GM21447 (cell line): ENCODE data around the gene SKI.
"Not testable (repeated sequence)": the region's sequence is repeated elsewhere in the genome, so short reads cannot be mapped to it uniquely, and the experiment has no call there.

Experiments
- ATAC-seq: cut with Tn5 transposase; IDR thresholded peaks from one replicate; pipeline ENCODE4 v1.9.1; 2021; ENCODE audit not compliant: unreplicated experiment

Gene SKI

DNA sequence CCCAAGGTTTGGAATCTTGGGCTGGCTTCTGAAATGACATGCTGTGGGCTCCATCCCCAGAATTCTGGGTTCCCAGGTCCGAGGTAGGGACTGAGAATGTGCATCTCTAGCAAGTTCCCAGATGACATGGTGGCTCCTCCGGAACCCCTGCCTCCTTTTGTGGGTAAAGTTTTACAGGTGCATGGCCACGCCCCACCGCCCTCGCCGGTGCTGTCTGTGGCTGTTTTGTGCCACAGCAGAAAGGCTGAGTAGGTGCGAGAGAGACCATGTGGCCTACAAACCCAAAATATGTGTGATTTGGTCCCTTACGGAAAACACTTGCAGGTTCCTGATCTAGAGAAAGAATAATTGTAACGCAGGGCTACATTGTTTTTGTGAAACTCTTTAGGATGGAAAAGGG is 30.9 kb downstream of the SKI start:
- ATAC-seq, result no peak

- no peak for ATAC-seq
Measured at GRCh38 chr1:2259668-2260402, 31.7 kb downstream of the SKI start.

GRCh38 chr1:2260470-2260869 is 32.4 kb downstream of the SKI start:
- ATAC-seq, result not testable (repeated sequence)

GRCh38 chr1:2260917-2261316 is 32.8 kb downstream of the SKI start:
- no peak for ATAC-seq

DNA sequence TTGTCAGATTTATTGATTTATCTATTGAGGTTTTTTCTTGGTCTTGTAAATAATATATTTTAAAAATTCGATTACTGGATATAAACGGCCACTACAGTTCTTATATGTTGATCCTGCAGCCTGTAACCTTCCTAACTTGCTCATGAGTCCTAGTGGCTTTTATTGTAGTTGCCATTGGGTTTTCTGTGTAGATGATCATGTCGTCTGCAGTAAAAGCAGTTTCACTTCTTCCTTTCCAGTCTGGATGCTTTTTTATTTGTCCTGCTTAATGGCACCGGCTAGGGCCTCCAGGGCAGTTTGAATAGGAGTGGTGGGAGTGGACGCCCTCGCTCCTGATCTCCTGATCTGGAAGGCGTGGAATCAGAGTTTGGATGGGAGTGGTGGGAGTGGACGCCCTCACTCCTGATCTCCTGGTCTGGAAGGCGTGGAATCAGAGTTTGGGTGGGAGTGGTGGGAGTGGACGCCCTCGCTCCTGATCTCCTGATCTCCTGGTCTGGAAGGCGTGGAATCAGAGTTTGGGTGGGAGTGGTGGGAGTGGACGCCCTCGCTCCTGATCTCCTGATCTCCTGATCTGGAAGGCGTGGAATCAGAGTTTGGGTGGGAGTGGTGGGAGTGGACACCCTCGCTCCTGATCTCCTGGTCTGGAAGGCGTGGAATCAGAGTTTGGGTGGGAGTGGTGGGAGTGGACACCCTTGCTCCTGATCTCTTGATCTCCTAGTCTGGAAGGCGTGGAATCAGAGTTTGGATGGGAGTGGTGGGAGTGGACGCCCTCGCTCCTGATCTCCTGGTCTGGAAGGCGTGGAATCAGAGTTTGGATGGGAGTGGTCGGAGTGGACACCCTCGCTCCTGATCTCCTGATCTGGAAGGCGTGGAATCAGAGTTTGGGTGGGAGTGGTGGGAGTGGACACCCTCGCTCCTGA is 33.6 kb downstream of the SKI start:
- ATAC-seq, result not testable (repeated sequence)

DNA sequence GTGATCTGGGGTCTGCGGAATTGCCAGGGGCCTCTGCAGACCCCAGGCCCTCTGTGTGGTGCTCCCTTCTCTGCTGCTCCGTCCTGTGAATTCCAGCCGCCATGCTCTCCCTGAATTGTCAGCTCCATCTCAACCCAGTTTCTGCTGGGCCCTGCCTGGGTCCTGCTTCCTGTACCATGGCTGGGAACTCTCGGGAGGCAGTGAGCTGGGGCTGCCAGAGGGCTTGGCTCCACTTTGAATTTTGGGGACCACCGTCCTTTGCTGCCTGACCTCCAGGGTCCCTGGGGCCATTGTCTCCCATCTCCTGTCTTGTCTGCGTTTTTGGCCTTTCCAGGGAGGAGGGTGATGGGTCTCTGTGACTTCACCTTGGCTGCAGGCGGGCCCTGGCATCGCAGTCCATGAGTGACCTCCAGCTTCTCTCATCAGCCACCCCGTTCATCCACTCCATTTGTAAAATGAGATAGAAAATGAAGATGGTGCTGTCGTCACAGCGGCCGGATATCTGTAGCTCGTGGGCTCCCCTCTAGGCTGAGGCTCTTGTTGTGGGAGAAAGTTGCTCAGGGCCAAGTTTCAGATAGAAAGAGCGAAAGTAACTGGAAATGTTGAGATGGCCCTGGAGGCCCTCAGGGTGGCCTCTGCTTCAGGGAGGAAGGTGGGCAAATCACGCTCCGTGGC is 38.3 kb downstream of the SKI start:
- ATAC-seq, result no peak

- ATAC-seq, result no peak
Measured at GRCh38 chr1:2267051-2267830, 39.1 kb downstream of the SKI start.

DNA sequence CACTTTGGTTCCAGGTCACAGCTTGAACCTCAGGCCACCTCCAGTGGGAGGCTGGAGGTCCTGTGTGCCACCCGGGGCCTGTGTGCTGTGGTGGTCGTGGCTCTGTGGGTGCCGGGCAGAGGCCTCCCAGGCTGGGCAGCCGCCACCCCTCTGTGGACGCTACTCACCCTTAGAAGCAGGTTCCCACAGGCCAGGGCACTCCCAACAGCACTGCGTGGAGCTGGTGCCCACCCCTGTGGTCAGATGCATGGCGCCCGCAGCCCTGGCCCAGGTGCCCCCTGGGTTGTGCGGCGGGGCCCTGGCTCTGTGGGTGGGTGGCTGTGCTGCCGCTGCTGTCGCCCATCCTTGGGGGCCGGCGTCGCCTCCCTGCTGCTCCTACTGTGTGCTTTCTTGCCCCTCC is 39.7 kb downstream of the SKI start:
- ATAC-seq, result no peak

- no peak for ATAC-seq
Measured at GRCh38 chr1:2268285-2269056, 40.4 kb downstream of the SKI start.

GRCh38 chr1:2269193-2269921 is 41.2 kb downstream of the SKI start:
- no peak for ATAC-seq

DNA sequence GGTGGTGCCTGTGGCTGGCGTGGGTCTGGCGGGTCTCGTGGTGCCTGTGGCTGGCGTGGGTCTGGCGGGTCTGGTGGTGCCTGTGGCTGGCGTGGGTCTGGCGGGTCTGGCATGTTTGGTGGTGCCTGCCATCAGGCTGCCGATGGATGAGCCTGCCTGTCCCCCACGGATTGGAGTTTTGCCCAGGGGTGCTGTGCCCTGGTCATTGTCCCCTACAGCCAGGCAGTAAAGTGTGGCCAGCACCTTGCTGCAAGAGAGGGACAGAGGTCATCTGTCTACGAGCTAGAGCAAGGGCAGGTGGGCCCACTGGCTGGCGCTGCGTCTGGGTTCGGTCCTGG is 41.8 kb downstream of the SKI start:
- no peak for ATAC-seq

DNA sequence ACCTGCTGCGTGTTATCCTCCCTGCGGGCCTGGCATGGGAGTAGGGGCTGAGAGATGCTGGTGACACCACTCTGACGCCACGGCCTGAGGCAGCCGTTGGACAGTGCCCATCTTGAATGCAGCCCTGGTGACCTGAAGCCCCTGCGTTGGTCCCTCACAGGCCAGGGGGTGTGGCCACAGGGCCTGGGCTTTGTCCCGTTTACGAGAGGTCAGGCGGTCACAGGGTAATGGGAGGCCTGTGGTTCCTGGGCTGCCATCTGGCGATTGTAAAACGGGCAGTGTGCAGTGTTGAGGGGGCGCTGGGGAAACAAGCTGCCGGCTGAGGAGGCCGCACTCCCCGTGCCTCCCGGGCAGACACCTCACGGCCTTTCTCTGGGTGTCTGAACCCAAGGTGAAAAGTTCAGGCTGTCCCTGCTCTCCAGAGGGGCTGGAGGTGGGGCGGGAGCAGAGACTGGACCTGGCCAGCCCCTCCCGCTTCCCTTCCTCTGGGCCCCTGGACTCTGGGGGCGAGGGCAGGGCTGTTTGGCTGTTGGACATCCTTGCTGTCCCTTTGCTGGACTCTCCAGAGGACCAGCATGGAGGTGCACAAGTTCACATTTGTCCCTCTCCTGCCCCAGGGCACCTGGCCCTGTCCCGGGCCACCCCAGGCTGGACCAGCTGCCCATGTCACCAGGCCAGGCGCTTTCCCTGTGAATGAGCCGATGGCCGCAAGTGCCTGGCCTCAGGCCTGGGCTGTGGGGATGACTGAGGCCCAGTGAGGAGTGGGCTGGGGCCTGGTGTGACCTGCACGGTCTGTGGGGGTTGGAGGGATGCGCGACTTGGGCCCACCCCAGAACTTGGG is 42.4 kb downstream of the SKI start:
- no peak for ATAC-seq

DNA sequence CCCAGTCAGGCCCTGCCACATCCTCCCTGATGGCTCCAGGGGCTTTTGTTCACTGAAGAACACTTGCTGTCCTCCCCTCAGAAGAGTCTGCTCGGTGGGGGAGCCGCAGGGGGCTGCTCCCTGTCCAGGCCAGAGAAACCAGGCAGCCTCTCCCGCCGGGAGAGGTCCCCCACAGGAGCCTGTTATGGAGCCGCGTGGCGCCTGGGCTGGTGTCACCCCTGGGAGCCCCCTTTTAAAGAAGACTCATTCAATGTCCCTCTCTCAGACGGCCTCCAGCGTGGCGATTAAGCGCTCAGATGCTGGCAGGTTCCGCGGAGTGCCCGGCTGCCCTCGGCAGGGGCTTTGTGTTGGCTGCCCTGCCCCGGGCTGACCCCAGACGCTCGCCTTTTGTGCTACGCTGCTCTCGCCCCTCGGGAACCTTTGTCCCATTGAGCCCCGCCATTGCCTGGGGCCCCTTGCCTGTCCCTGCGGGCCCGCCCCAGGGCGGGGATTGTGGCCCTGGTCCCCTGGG is 43.1 kb downstream of the SKI start:
- no peak for ATAC-seq

DNA sequence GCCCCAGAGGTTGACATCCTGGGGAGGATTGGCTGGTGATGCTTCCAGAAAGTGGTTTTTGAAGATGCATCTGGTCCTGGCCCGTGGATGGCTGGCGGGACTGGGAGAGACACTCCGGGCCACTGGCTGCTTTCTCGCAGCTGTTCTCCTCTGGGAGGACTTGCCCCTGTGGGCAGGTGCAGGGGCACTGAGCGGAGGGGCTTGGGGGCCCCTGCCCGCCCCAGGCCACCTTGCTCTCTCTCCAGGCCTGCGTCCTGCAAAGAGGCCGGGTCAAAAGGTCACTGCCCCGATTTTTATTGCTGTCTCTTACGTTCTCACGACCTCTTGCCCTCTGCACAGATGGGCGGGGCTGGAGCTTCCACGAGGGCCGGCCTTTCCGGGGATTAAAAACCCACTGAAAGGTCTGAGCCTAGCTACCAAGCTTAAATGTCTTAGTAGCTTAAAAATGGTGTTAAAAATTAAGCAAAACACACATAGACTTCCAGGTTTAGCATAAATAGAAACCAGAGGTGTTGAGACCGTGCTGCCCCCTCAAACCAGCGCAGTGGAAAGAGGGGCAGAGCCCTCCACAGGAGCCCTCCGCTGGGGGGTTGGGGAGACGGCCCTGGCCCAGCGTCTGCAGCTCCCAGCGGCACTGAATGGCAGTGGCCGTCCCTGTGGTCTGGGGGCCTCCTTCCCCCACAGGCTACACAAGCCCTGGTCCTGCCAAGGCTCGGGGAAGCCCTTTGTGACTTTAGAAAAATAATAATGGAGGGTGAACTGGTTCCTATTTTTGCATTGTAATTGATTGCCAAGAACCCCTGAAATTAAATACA is 43.9 kb downstream of the SKI start:
- no peak for ATAC-seq

GRCh38 chr1:2272686-2273400 is 44.7 kb downstream of the SKI start:
- no peak for ATAC-seq

DNA sequence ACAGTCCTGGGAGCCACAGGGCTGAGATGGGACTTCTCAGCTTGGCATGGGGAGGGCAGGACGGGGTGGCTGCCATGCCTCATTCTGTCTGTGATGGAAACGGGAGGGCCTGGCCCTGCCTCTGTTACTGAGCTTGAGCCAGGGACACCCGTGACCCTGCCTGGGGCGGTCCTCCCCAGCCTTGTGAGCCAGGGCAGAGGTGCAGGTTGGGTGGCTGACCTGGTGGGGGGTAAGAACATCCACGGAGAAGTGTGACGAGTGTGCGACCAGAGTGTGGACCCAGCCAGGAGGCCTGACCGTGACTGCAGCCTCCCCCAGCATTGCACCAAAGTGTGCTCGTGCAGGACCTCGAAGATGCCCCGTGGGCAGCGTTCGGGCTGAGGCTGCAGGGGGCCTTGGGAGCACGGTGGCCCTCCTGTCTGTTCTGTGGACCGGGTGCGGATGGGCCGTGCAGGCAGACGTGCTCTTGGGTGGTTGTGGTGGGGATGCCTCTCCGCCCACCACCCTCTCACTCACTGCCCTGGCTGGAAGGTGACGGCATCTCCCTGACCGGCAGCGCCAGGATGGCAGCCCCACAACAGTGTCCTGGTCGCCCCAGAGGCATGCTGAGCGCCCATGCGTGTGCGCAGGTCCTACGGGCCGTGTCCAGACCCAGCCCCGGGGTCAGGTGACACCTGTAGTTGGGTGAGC is 45.4 kb downstream of the SKI start:
- ATAC-seq, result no peak
